ENCODE measurements around the gene ZMYND15.

Gene ZMYND15

GRCh38 chr17:4717791-4718190, 21.8 kb upstream of the ZMYND15 start:
- no peak for DNase-seq

DNA sequence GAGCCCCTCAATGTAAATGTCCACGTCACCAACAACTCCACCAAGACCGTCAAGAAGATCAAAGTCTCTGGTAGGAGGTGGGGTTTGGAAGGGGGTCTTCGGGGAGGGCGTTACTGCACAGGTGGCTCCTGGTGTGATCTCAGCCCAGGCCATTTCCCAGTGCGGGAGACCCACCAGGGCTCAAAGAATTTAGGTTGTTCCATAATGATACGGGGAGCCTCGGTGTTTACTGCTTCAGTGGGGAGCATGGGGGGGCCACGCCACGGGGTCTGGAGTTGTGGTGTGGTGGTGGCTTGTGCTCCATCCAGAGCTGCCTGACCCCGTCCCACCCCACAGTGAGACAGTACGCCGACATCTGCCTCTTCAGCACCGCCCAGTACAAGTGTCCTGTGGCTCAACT, 21.4 kb upstream of the ZMYND15 start:
- DNase-seq, result no peak

- DNase-seq, result no peak
Measured at GRCh38 chr17:4719146-4719545, 20.5 kb upstream of the ZMYND15 start.

DNA sequence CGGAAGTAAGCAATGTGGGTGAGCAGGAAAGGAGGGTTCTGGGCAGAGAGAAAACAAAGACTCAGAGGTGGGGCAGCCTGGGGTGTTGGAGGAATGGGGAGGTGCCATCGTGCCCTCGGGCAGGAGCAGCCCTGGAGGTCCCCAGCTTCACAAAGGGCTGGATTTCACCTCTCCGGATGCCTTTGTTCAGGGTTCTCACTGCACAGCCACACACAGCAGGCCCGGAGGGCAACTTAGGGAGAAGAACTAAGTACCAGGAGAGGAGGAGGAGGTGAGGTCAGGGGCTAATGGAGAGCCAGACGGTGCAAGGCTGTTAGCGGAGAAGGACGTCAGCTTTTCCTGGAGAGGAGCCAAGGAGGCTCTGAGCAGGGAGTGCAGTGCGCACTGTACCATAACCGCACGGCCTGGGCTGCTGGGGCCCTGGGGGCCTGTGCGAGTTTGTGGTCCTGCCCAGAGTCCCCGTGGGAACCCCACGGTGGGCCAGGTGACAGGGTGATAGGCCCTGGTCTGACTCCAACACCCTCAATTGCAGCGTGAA, 19.9 kb upstream of the ZMYND15 start:
- DNase-seq, result no peak

GRCh38 chr17:4720787-4721186, 18.8 kb upstream of the ZMYND15 start:
- no peak for DNase-seq

GRCh38 chr17:4721203-4722135, 18.2 kb upstream of the ZMYND15 start:
- no peak for DNase-seq

GRCh38 chr17:4722678-4723240, 16.9 kb upstream of the ZMYND15 start:
- DNase-seq, result peak; percentile 11 to 25

- peak; percentile 48 to 50 for DNase-seq
Measured at GRCh38 chr17:4724650-4725049, 15.0 kb upstream of the ZMYND15 start.

DNA sequence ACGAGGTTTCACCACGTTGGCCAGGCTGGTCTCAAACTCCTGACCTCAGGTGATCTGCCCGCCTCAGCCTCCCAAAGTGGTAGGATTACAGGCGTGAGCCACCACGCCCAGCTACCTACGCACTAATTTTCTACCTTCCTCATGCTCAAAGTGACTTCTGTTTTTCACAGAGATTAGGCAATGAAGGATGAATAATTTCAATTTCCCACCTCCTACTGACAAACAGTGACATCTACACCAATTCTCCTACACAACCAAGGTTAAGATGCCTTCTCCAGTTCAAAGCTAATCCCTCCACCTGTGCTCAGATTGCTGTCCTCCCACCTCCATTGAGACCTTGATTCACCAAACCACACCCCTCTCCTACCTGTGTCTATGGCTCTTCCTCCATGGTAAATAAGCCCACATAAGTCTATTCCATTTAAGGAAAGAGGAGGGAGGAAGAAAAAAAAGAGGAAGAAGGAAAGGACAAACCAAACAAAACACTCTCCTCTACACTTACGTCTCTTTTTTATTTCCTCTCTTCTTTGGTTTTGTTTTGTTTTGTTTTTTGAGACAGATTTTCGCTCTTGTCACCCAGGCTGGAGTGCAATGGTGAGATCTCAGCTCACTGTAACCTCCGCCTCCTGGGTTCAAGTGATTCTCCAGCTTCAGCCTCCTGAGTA, 13.9 kb upstream of the ZMYND15 start:
- DNase-seq, result peak; percentile 87 to 92

GRCh38 chr17:4728124-4728523, 11.5 kb upstream of the ZMYND15 start:
- peak in 1 of 2 donors; percentile 32 for DNase-seq

DNA sequence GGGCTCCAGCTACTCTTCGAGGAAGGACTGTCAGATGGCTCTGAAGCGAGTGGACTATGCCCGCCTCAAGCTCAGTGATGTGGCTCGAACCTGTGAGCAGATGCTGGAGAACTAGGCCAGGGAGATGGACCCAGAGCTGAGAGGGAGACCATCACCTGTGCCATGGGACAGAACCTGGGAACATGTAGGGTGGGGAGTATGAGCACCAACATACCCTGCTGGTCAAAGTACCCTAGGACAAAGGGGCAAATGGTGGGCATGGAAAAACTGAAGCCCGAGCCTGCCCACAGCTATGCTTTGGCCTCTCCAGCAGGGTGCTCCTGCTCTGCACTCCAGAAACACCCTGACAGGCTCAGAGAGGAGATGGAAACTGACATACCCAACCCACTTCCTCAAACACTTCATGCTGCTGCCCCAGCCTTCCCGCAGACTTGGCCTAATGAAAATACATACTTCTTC, 6.5 kb upstream of the ZMYND15 start:
- peak; percentile 92 for DNase-seq

- no peak for DNase-seq
Measured at GRCh38 chr17:4734857-4735475, 4.7 kb upstream of the ZMYND15 start.

GRCh38 chr17:4735876-4736651, 3.6 kb upstream of the ZMYND15 start:
- peak; percentile 94 to 97 for DNase-seq

GRCh38 chr17:4738136-4739121, 1.2 kb upstream of the ZMYND15 start:
- DNase-seq, result peak in 1 of 2 donors; percentile 39

DNA sequence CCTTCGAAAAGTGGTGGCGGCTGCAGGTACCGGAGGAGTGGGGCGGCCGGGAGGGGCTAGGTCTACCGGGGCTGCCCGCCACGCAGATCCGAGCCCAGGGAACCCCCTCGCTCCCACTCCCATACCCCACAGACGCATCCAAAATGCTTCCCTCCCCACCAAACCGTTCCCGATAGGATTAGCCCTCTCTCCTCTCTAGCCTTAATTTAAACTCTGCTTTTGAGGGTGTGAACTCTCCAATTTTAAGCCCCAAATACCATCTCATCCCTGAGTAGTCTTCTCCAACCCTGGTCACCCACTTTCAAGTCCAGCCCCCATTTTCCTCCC, 355 bp downstream of the ZMYND15 start:
- no peak for DNase-seq

- DNase-seq, result no peak
Measured at GRCh38 chr17:4740584-4740983, 951 bp downstream of the ZMYND15 start.

- no peak for DNase-seq
Measured at GRCh38 chr17:4741544-4741943, 1.9 kb downstream of the ZMYND15 start.

DNA sequence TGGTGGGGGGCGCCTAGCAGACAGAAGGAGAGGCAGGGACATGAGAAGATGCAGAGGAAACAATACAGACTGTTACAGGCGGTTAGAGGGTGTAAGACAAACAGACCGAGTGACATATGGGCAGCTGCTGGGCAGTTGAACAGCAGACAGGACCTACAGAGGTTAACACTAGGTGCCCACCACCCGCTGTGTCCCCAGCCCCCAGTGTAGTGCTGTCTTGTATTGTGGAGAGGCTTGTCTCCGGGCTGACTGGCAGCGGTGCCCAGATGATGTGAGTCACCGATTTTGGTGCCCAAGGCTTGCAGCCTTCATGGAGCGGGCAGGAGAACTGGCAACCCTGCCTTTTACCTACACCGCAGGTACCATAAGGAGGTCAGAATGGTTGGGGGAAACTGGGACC, 2.5 kb downstream of the ZMYND15 start:
- DNase-seq, result no peak

- DNase-seq, result no peak
Measured at GRCh38 chr17:4742629-4743028, 3.0 kb downstream of the ZMYND15 start.

GRCh38 chr17:4743216-4743615, 3.6 kb downstream of the ZMYND15 start:
- DNase-seq, result no peak

- DNase-seq, result no peak
Measured at GRCh38 chr17:4743898-4744297, 4.3 kb downstream of the ZMYND15 start.

Measured in inflammatory macrophage (primary cell).